HepG2 (cell line): Measurements from ENCODE around the gene ZBTB17. TPM values are rescaled to one million over a fixed set of nuclear protein-coding genes. Genes with fewer than 3 reads are reported as not detected.

Experiments
- NKX3-1 ChIP-seq: sonication (generic); formaldehyde crosslinking; IDR thresholded peaks from 2 replicates; pipeline ENCODE4 v1.5.0; 2020; ENCODE audit warnings: missing genetic modification reagents
- REXO4 ChIP-seq: sonication (generic); formaldehyde crosslinking; IDR thresholded peaks from 2 replicates; pipeline ENCODE4 v1.8.0; 2022; ENCODE audit warnings: missing genetic modification reagents, mild to moderate bottlenecking, borderline replicate concordance
- RFX1 ChIP-seq: fragments of 450-650 bp; IDR thresholded peaks from 2 replicates; pipeline ENCODE4 v1.6.1; 2017
- RFX3 ChIP-seq: IDR thresholded peaks from 2 replicates; pipeline ENCODE4 v1.6.1; 2016; ENCODE audit warnings: missing biosample characterization, missing genetic modification reagents
- SMYD3 ChIP-seq: sonication (generic); formaldehyde crosslinking; IDR thresholded peaks from 2 replicates; pipeline ENCODE4 v1.8.1; 2023; ENCODE audit warnings: mild to moderate bottlenecking, missing genetic modification reagents
- YEATS4 ChIP-seq: sonication (generic); formaldehyde crosslinking; IDR thresholded peaks from 2 replicates; pipeline ENCODE4 v1.4.0; 2020; ENCODE audit warnings: missing genetic modification reagents, borderline replicate concordance
- ZNF30 ChIP-seq: sonication (generic); formaldehyde crosslinking; IDR thresholded peaks from 2 replicates; pipeline ENCODE4 v1.5.0; 2020; ENCODE audit warnings: mild to moderate bottlenecking, missing genetic modification reagents
- ZNF546 ChIP-seq: sonication (generic); formaldehyde crosslinking; conservative IDR thresholded peaks from 2 replicates; pipeline ENCODE4 v1.8.1; 2023; ENCODE audit warnings: mild to moderate bottlenecking, missing genetic modification reagents
- polyA plus RNA-seq, 8 experiments: library from polyadenylated mRNA; depleted of rRNA in 3 of 8; stranded (reverse) in 7 of 8; unstranded in 1 of 8; fragments of >200 nt; fragmentation: Illumina TruSeq in 4 of 8; extraction: Trizol in 4 of 8; gene quantifications; 2 replicates each; pipeline versions ENCODE4 v1.2.1 to v1.2.3, GENCODE V29; 2011 to 2016; ENCODE audit warnings: low read depth in 4 of 8, missing spikeins in 1 of 8, mixed read lengths in 1 of 8; ENCODE audit not compliant: insufficient read depth in 1 of 8
- total RNA-seq, 5 experiments: library from RNA; depleted of rRNA; stranded (reverse); fragments of >200 nt; fragmentation: Illumina TruSeq; extraction: Trizol; gene quantifications; 2 replicates each; pipeline ENCODE4 v1.2.3, GENCODE V29; 2016; ENCODE audit warnings: low read depth in 1 of 5
- TF ChIP-seq, protein P1 (sequence below): sonication (generic); formaldehyde crosslinking; IDR thresholded peaks from 2 replicates; pipeline ENCODE4 v1.5.0; 2020; ENCODE audit warnings: mild to moderate bottlenecking, missing genetic modification reagents, borderline replicate concordance
- TF ChIP-seq, protein P2 (sequence below), 2 experiments: sonication (generic) in 1 of 2; formaldehyde crosslinking in 1 of 2; IDR thresholded peaks; 2 replicates each; pipeline versions ENCODE4 v1.4.0 to v1.6.1; 2016 to 2020; ENCODE audit warnings: borderline replicate concordance in 1 of 2, low read depth in 1 of 2, mild to moderate bottlenecking in 1 of 2, missing genetic modification reagents in 1 of 2
- TF ChIP-seq, protein P3 (sequence below): sonication (generic); formaldehyde crosslinking; IDR thresholded peaks from 2 replicates; pipeline ENCODE4 v1.5.0; 2020; ENCODE audit warnings: mild to moderate bottlenecking, missing genetic modification reagents
- TF ChIP-seq, protein P4 (sequence below): sonication (generic); formaldehyde crosslinking; IDR thresholded peaks from 2 replicates; pipeline ENCODE4 v1.5.1; 2020; ENCODE audit warnings: mild to moderate bottlenecking, missing genetic modification reagents, borderline replicate concordance
- TF ChIP-seq, protein P5 (sequence below): sonication (generic); formaldehyde crosslinking; IDR thresholded peaks from 2 replicates; pipeline ENCODE4 v1.8.1; 2023; ENCODE audit warnings: mild to moderate bottlenecking, missing genetic modification reagents

The ZBTB17 gene
- total and polyA plus RNA-seq, 2 of the 13 experiments (the other 11 are each of a cell fraction or from before 2014, with no cell fraction given), result 16.7 to 17.0 TPM

DNA sequence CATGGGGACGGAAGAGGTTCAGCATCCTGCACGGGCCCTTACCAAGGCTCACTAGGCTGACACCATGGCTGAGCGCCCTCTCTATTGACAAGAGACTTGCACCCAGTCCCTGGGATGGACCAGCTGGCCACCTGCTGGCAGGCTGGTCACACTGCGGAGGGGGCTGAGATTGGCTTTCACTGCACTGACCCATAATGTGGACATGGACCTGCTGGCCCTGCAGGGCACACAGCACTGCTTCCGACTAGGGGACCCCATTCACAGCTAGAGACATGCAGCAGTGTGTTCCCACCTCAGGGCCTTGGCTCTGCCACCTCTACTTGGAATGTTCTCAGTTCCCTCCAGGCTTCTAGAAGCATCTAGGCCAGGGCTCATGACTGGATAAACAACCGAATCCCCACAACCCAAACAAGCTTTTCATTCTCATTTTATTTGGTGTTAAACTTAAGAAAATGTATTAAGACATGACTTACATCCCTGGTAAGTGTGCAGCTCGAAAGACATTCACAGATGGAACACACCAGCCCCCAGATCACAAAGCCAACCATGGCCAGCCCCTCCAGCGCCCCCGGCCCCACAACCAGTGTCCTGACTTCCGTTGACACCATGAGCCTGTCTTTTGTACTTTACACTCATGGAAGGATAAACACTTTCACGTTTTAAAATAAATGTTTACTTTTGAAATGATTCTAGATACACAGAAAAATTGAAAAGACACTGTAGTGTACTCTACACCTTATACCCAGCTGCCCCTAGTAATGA, 18.9 kb upstream of the ZBTB17 start (continued):
- TF ChIP-seq RFX3 (CRISPR knock-in tag) (no peak), SMYD3 (CRISPR knock-in tag) (no peak), ZNF546 (CRISPR knock-in tag) (no peak), ZNF30 (CRISPR knock-in tag) (no peak), NKX3-1 (CRISPR knock-in tag) (no peak), RFX1 (no peak), YEATS4 (no peak), REXO4 (no peak)
- TF ChIP-seq, protein P1, sequence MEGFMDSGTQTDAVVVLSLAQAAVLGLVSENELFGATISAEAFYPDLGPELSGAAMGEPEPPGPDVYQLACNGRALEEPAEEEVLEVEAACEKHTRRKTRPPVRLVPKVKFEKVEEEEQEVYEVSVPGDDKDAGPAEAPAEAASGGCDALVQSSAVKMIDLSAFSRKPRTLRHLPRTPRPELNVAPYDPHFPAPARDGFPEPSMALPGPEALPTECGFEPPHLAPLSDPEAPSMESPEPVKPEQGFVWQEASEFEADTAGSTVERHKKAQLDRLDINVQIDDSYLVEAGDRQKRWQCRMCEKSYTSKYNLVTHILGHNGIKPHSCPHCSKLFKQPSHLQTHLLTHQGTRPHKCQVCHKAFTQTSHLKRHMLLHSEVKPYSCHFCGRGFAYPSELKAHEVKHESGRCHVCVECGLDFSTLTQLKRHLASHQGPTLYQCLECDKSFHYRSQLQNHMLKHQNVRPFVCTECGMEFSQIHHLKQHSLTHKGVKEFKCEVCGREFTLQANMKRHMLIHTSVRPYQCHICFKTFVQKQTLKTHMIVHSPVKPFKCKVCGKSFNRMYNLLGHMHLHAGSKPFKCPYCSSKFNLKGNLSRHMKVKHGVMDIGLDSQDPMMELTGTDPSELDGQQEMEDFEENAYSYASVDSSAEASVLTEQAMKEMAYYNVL (CRISPR knock-in tag), result no peak
- TF ChIP-seq, protein P2, sequence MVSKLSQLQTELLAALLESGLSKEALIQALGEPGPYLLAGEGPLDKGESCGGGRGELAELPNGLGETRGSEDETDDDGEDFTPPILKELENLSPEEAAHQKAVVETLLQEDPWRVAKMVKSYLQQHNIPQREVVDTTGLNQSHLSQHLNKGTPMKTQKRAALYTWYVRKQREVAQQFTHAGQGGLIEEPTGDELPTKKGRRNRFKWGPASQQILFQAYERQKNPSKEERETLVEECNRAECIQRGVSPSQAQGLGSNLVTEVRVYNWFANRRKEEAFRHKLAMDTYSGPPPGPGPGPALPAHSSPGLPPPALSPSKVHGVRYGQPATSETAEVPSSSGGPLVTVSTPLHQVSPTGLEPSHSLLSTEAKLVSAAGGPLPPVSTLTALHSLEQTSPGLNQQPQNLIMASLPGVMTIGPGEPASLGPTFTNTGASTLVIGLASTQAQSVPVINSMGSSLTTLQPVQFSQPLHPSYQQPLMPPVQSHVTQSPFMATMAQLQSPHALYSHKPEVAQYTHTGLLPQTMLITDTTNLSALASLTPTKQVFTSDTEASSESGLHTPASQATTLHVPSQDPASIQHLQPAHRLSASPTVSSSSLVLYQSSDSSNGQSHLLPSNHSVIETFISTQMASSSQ (IDR thresholded peaks at IDR 0.05; ENCODE audit: low read depth), result no peak
- TF ChIP-seq, protein P2 (CRISPR knock-in tag; IDR thresholded peaks at IDR 0.05; ENCODE audit: borderline replicate concordance), result no peak
- TF ChIP-seq, protein P3, sequence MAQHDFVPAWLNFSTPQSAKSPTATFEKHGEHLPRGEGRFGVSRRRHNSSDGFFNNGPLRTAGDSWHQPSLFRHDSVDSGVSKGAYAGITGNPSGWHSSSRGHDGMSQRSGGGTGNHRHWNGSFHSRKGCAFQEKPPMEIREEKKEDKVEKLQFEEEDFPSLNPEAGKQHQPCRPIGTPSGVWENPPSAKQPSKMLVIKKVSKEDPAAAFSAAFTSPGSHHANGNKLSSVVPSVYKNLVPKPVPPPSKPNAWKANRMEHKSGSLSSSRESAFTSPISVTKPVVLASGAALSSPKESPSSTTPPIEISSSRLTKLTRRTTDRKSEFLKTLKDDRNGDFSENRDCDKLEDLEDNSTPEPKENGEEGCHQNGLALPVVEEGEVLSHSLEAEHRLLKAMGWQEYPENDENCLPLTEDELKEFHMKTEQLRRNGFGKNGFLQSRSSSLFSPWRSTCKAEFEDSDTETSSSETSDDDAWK (CRISPR knock-in tag), result no peak
- TF ChIP-seq, protein P4, sequence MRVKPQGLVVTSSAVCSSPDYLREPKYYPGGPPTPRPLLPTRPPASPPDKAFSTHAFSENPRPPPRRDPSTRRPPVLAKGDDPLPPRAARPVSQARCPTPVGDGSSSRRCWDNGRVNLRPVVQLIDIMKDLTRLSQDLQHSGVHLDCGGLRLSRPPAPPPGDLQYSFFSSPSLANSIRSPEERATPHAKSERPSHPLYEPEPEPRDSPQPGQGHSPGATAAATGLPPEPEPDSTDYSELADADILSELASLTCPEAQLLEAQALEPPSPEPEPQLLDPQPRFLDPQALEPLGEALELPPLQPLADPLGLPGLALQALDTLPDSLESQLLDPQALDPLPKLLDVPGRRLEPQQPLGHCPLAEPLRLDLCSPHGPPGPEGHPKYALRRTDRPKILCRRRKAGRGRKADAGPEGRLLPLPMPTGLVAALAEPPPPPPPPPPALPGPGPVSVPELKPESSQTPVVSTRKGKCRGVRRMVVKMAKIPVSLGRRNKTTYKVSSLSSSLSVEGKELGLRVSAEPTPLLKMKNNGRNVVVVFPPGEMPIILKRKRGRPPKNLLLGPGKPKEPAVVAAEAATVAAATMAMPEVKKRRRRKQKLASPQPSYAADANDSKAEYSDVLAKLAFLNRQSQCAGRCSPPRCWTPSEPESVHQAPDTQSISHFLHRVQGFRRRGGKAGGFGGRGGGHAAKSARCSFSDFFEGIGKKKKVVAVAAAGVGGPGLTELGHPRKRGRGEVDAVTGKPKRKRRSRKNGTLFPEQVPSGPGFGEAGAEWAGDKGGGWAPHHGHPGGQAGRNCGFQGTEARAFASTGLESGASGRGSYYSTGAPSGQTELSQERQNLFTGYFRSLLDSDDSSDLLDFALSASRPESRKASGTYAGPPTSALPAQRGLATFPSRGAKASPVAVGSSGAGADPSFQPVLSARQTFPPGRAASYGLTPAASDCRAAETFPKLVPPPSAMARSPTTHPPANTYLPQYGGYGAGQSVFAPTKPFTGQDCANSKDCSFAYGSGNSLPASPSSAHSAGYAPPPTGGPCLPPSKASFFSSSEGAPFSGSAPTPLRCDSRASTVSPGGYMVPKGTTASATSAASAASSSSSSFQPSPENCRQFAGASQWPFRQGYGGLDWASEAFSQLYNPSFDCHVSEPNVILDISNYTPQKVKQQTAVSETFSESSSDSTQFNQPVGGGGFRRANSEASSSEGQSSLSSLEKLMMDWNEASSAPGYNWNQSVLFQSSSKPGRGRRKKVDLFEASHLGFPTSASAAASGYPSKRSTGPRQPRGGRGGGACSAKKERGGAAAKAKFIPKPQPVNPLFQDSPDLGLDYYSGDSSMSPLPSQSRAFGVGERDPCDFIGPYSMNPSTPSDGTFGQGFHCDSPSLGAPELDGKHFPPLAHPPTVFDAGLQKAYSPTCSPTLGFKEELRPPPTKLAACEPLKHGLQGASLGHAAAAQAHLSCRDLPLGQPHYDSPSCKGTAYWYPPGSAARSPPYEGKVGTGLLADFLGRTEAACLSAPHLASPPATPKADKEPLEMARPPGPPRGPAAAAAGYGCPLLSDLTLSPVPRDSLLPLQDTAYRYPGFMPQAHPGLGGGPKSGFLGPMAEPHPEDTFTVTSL (CRISPR knock-in tag), result no peak
- TF ChIP-seq, protein P5, sequence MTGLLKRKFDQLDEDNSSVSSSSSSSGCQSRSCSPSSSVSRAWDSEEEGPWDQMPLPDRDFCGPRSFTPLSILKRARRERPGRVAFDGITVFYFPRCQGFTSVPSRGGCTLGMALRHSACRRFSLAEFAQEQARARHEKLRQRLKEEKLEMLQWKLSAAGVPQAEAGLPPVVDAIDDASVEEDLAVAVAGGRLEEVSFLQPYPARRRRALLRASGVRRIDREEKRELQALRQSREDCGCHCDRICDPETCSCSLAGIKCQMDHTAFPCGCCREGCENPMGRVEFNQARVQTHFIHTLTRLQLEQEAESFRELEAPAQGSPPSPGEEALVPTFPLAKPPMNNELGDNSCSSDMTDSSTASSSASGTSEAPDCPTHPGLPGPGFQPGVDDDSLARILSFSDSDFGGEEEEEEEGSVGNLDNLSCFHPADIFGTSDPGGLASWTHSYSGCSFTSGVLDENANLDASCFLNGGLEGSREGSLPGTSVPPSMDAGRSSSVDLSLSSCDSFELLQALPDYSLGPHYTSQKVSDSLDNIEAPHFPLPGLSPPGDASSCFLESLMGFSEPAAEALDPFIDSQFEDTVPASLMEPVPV (CRISPR knock-in tag), result no peak
